ENCODE data around the gene SLC5A6.

GRCh38 chr2:27152102-27152795 lies 59.8 kb downstream of the SLC5A6 start:
- no peak for TF ChIP-seq SIN3A (IDR thresholded peaks at IDR 0.05; ENCODE audit: borderline replicate concordance, insufficient read depth, low read length)
- no peak for TF ChIP-seq TAF1 (IDR thresholded peaks at IDR 0.05; ENCODE audit: borderline replicate concordance, insufficient read depth, low read length)
- TF ChIP-seq POLR2AphosphoS5 (IDR thresholded peaks at IDR 0.05; ENCODE audit: low read depth, low read length), result no peak
